ENCODE data around the gene PRR18.

The PRR18 gene

GRCh38 chr6:166269301-166270039 lies 38.7 kb downstream of the PRR18 start:
- CTCF ChIA-PET: interaction anchor here (0.7 kb wide), 1 partner anchor 25 kb away, joined by 3 read pairs; no protein-coding TSS in a partner anchor
- TF ChIP-seq ZNF384 (IDR thresholded peaks at IDR 0.05): no peak
- no peak for TF ChIP-seq FOXM1 (IDR thresholded peaks at IDR 0.05; ENCODE audit: borderline replicate concordance)
- no peak for TF ChIP-seq SP1 (IDR thresholded peaks at IDR 0.05)

GRCh38 chr6:166268431-166268830 lies 39.8 kb downstream of the PRR18 start:
- DNase-seq (ENCODE audit: extremely low spot score): no peak
- ChIA-PET POLR2A (no interaction called here), CTCF (no interaction called here)
- TF ChIP-seq ARNT (IDR thresholded peaks at IDR 0.05) (no peak), TARDBP (IDR thresholded peaks at IDR 0.05) (no peak), BHLHE40 (IDR thresholded peaks at IDR 0.05; ENCODE audit: borderline replicate concordance) (no peak), L3MBTL2 (conservative IDR thresholded peaks at IDR 0.05) (no peak), LEF1 (IDR thresholded peaks at IDR 0.05; ENCODE audit: borderline replicate concordance) (no peak), FOXK2 (IDR thresholded peaks at IDR 0.05) (no peak), SUZ12 (IDR thresholded peaks at IDR 0.05) (no peak), FOXA1 (IDR thresholded peaks at IDR 0.05) (no peak), FOXM1 (IDR thresholded peaks at IDR 0.05; ENCODE audit: borderline replicate concordance) (no peak), NFRKB (IDR thresholded peaks at IDR 0.05) (no peak), PKNOX1 (IDR thresholded peaks at IDR 0.05) (no peak), HDGF (IDR thresholded peaks at IDR 0.05; ENCODE audit: borderline replicate concordance) (no peak)

More at GRCh38 chr6:166269301-166270039, 38.7 kb downstream of the PRR18 start:
- no peak for DNase-seq (ENCODE audit: extremely low spot score)
- POLR2A ChIA-PET: no interaction called here

GRCh38 chr6:166267526-166267925 lies 40.7 kb downstream of the PRR18 start:
- ChIA-PET CTCF (no interaction called here), POLR2A (no interaction called here)
- no peak for DNase-seq (ENCODE audit: extremely low spot score)
- no peak for TF ChIP-seq SUZ12 (IDR thresholded peaks at IDR 0.05)

GRCh38 chr6:166266336-166266735 lies 41.9 kb downstream of the PRR18 start:
- POLR2A ChIA-PET: no interaction called here
- TF ChIP-seq PKNOX1 (IDR thresholded peaks at IDR 0.05): no peak
- CTCF ChIA-PET: interaction anchor here (0.5 kb wide), 1 partner anchor 47 kb away, joined by 3 read pairs; no protein-coding TSS in a partner anchor
- DNase-seq (ENCODE audit: extremely low spot score): no peak

GRCh38 chr6:166262743-166263515 lies 45.3 kb downstream of the PRR18 start:
- ChIA-PET POLR2A (no interaction called here), CTCF (no interaction called here)
- TF ChIP-seq FOXM1 (IDR thresholded peaks at IDR 0.05; ENCODE audit: borderline replicate concordance) (no peak), ZNF384 (IDR thresholded peaks at IDR 0.05) (no peak)
- no peak for DNase-seq (ENCODE audit: extremely low spot score)

GRCh38 chr6:166259296-166259977 lies 48.8 kb downstream of the PRR18 start:
- CTCF ChIA-PET: no interaction called here
- POLR2A ChIA-PET: no interaction called here
- TF ChIP-seq SP1 (IDR thresholded peaks at IDR 0.05) (no peak), FOXA1 (IDR thresholded peaks at IDR 0.05) (no peak), TARDBP (IDR thresholded peaks at IDR 0.05) (no peak), SUZ12 (IDR thresholded peaks at IDR 0.05) (no peak), FOXK2 (IDR thresholded peaks at IDR 0.05) (no peak), ZNF384 (IDR thresholded peaks at IDR 0.05) (no peak), CTBP1 (IDR thresholded peaks at IDR 0.05; ENCODE audit: borderline replicate concordance) (no peak), BHLHE40 (IDR thresholded peaks at IDR 0.05; ENCODE audit: borderline replicate concordance) (no peak), L3MBTL2 (conservative IDR thresholded peaks at IDR 0.05) (no peak), FOXM1 (IDR thresholded peaks at IDR 0.05; ENCODE audit: borderline replicate concordance) (no peak), ARNT (IDR thresholded peaks at IDR 0.05) (no peak), PKNOX1 (IDR thresholded peaks at IDR 0.05) (no peak), LEF1 (IDR thresholded peaks at IDR 0.05; ENCODE audit: borderline replicate concordance) (no peak), ELF4 (IDR thresholded peaks at IDR 0.05) (no peak), NFRKB (IDR thresholded peaks at IDR 0.05) (no peak), HDGF (IDR thresholded peaks at IDR 0.05; ENCODE audit: borderline replicate concordance) (no peak)
- no peak for DNase-seq (ENCODE audit: extremely low spot score)

GRCh38 chr6:166258854-166259276 lies 49.3 kb downstream of the PRR18 start:
- POLR2A ChIA-PET: no interaction called here
- no peak for TF ChIP-seq BHLHE40 (IDR thresholded peaks at IDR 0.05; ENCODE audit: borderline replicate concordance)
- TF ChIP-seq FOXK2 (IDR thresholded peaks at IDR 0.05): no peak
- no peak for TF ChIP-seq TARDBP (IDR thresholded peaks at IDR 0.05)
- no peak for TF ChIP-seq ZNF384 (IDR thresholded peaks at IDR 0.05)
- no peak for TF ChIP-seq FOXA1 (IDR thresholded peaks at IDR 0.05)
- TF ChIP-seq SP1 (IDR thresholded peaks at IDR 0.05): no peak
- TF ChIP-seq PKNOX1 (IDR thresholded peaks at IDR 0.05): no peak
- TF ChIP-seq ELF4 (IDR thresholded peaks at IDR 0.05): no peak
- no peak for TF ChIP-seq NFRKB (IDR thresholded peaks at IDR 0.05)
- TF ChIP-seq L3MBTL2 (conservative IDR thresholded peaks at IDR 0.05): no peak
- TF ChIP-seq CTBP1 (IDR thresholded peaks at IDR 0.05; ENCODE audit: borderline replicate concordance): no peak
- no peak for TF ChIP-seq ARNT (IDR thresholded peaks at IDR 0.05)
- no peak for TF ChIP-seq LEF1 (IDR thresholded peaks at IDR 0.05; ENCODE audit: borderline replicate concordance)
- no peak for TF ChIP-seq HDGF (IDR thresholded peaks at IDR 0.05; ENCODE audit: borderline replicate concordance)
- no peak for TF ChIP-seq FOXM1 (IDR thresholded peaks at IDR 0.05; ENCODE audit: borderline replicate concordance)
- no peak for TF ChIP-seq SUZ12 (IDR thresholded peaks at IDR 0.05)
- DNase-seq (ENCODE audit: extremely low spot score): no peak

More at GRCh38 chr6:166258854-166259276, 49.3 kb downstream of the PRR18 start:
- CTCF ChIA-PET: no interaction called here
